K562 (cell line): ENCODE results near the gene LTO1. TPM values are rescaled to one million over a fixed set of nuclear protein-coding genes. Genes with fewer than 3 reads are reported as not detected.

Experiments used
- ATAC-seq: fragments of 200-7000 bp; cut with Tn5 transposase; 3 replicates; pipeline ENCODE4 v1.9.1; 2020; ENCODE audit warnings: moderate library complexity
- BruUV-seq: library from RNA; stranded (reverse); fragments of 400-500 nt; replicated peaks from 2 replicates; lab custom pipeline; 2021; lab: Mats Ljungman, UMichigan
- CTCF ChIA-PET: fragments of 300-600 bp; formaldehyde crosslinking; extraction: SDS; loops from one replicate; lab custom pipeline; 2021; ENCODE audit warnings: low intra/inter-chr PET ratio; lab: Yijun Ruan, JAX
- POLR2A ChIA-PET: fragments of 300-600, 350-650 bp; sonication (Branson Sonifier 250); formaldehyde crosslinking; extraction: SDS; loops from one replicate; lab custom pipeline; 2021; ENCODE audit warnings: antibody characterized with exemption, inconsistent platforms; lab: Yijun Ruan, JAX
- DNase-seq, 4 experiments: peaks; one replicate each; pipeline versions ENCODE4 v3.0.0 to v3.0.0-alpha.2; 2011 to 2018; ENCODE audit warnings: low spot score in 3 of 4, mixed read lengths in 3 of 4; ENCODE audit errors: extremely low read depth in 1 of 4
- FAIRE-seq: peaks from 2 replicates; lab custom pipeline; 2011; peaks lifted over from hg19 to GRCh38; lab: Jason Lieb, UNC
- H2AFZ ChIP-seq: 2 replicates; pipeline ENCODE4 v1.6.0; 2011; ENCODE audit warnings: low read depth, low read length, control low read depth, inconsistent platforms
- H3K27ac ChIP-seq: fragments of 200-600 bp; 3 replicates; pipeline ENCODE4 v1.8.0; 2011; ENCODE audit warnings: low read depth, mild to moderate bottlenecking, control low read depth, inconsistent platforms, low read length, moderate library complexity, mixed read lengths; ENCODE audit errors: extremely low read depth
- H3K27me3 ChIP-seq, 2 experiments: fragments of 300-600 bp in 1 of 2; 2 replicates in 1 of 2; 3 replicates in 1 of 2; pipeline versions ENCODE4 v1.6.0 to v1.8.0; 2011; ENCODE audit warnings: inconsistent platforms in 2 of 2, low read length in 2 of 2, mild to moderate bottlenecking in 1 of 2, mixed read lengths in 1 of 2, moderate library complexity in 1 of 2; ENCODE audit not compliant: control insufficient read depth in 2 of 2, insufficient read depth in 2 of 2
- H3K36me3 ChIP-seq: fragments of 300-600 bp; 3 replicates; pipeline ENCODE4 v1.8.0; 2011; ENCODE audit warnings: mild to moderate bottlenecking, low read length, inconsistent platforms; ENCODE audit not compliant: control insufficient read depth, insufficient read depth
- H3K4me1 ChIP-seq, 2 experiments: fragments of 200-600 bp in 1 of 2; replicated peaks in 1 of 2; 2 replicates in 1 of 2; 3 replicates in 1 of 2; pipeline versions ENCODE4 v1.5.1 to v1.8.0; 2011; ENCODE audit warnings: inconsistent platforms in 2 of 2, low read length in 2 of 2, mild to moderate bottlenecking in 1 of 2, mixed read lengths in 1 of 2, moderate library complexity in 1 of 2; ENCODE audit not compliant: control insufficient read depth in 2 of 2, insufficient read depth in 2 of 2
- H3K4me2 ChIP-seq: 2 replicates; pipeline ENCODE4 v1.6.1; 2011; ENCODE audit warnings: low read length, control low read depth, inconsistent platforms, mixed read lengths; ENCODE audit not compliant: insufficient read depth
- H3K4me3 ChIP-seq: fragments of 200-600 bp; sonication (generic), shearing (Covaris generic); 2 replicates; pipeline ENCODE4 v1.5.1; 2016; ENCODE audit warnings: control low read depth, inconsistent platforms
- H3K79me2 ChIP-seq: fragments of 200-600 bp; 3 replicates; pipeline ENCODE4 v1.8.0; 2011; ENCODE audit warnings: low read length, inconsistent platforms; ENCODE audit not compliant: control insufficient read depth, insufficient read depth
- H3K9ac ChIP-seq, 2 experiments: 2 replicates each; pipeline versions ENCODE4 v1.6.0 to v1.6.1; 2011; ENCODE audit warnings: low read depth in 2 of 2, low read length in 2 of 2, control low read depth in 1 of 2, inconsistent platforms in 1 of 2, mild to moderate bottlenecking in 1 of 2, mixed read lengths in 1 of 2; ENCODE audit not compliant: insufficient read depth in 1 of 2
- H3K9me1 ChIP-seq: one replicate; pipeline ENCODE4 v1.6.0; 2011; ENCODE audit warnings: inconsistent platforms, mild to moderate bottlenecking, low read length, moderate library complexity; ENCODE audit not compliant: control insufficient read depth, insufficient read depth
- H3K9me3 ChIP-seq: replicated peaks from 2 replicates; pipeline ENCODE4 v1.5.1; 2011; ENCODE audit warnings: low read depth, low read length, inconsistent platforms; ENCODE audit not compliant: control insufficient read depth, insufficient read depth
- H4K20me1 ChIP-seq: replicated peaks from 2 replicates; pipeline ENCODE4 v1.6.1; 2011; ENCODE audit warnings: low read length, inconsistent platforms, mixed read lengths; ENCODE audit not compliant: control insufficient read depth, insufficient read depth
- CBFA2T2 ChIP-seq: fragments of 450-650 bp; conservative IDR thresholded peaks from 2 replicates; pipeline ENCODE4 v1.6.1; 2017; ENCODE audit warnings: mild to moderate bottlenecking
- FOXO4 ChIP-seq: fragments of 450-650 bp; formaldehyde crosslinking; IDR thresholded peaks from 2 replicates; pipeline ENCODE4 v1.4.0; 2020; ENCODE audit warnings: mild to moderate bottlenecking, moderate library complexity
- GATA2 ChIP-seq: sonication (generic); formaldehyde crosslinking; IDR thresholded peaks from 2 replicates; pipeline ENCODE4 v1.4.0; 2020; ENCODE audit warnings: mild to moderate bottlenecking, missing genetic modification reagents
- HDAC2 ChIP-seq: fragments of 450-650 bp; IDR thresholded peaks from 2 replicates; pipeline ENCODE4 v1.6.1; 2016; ENCODE audit warnings: mild to moderate bottlenecking
- NFE2 ChIP-seq: IDR thresholded peaks from 2 replicates; pipeline ENCODE4 v1.6.1; 2014; ENCODE audit warnings: antibody characterized with exemption, low read depth
- PCBP1 ChIP-seq: fragments of 200-400 bp; formaldehyde crosslinking; IDR thresholded peaks from 2 replicates; pipeline ENCODE4 v1.6.1; 2018; ENCODE audit warnings: mild to moderate bottlenecking, low read depth, low read length; ENCODE audit not compliant: poor library complexity, severe bottlenecking
- PURB ChIP-seq: sonication (generic); formaldehyde crosslinking; IDR thresholded peaks from 2 replicates; pipeline ENCODE4 v1.9.0; 2021; ENCODE audit warnings: low read depth, mild to moderate bottlenecking, missing genetic modification reagents
- SMAD4 ChIP-seq: fragments of 250-450 bp; sonication (Bioruptor Pico); conservative IDR thresholded peaks from 2 replicates; pipeline ENCODE4 v1.8.0; 2021; ENCODE audit warnings: inconsistent platforms, mild to moderate bottlenecking, moderate library complexity
- SRSF7 ChIP-seq: fragments of 200-400 bp; formaldehyde crosslinking; optimal IDR thresholded peaks from 2 replicates; pipeline ENCODE3; 2017; ENCODE audit warnings: mild to moderate bottlenecking, low read depth, low read length
- TRIM24 ChIP-seq, 2 experiments: fragments of 450-650 bp; IDR thresholded peaks; 2 replicates each; pipeline ENCODE4 v1.6.1; 2016
- ZBTB40 ChIP-seq, 2 experiments: fragments of 450-650 bp in 1 of 2; sonication (generic) in 1 of 2; formaldehyde crosslinking in 1 of 2; IDR thresholded peaks; 2 replicates each; pipeline versions ENCODE4 v1.7.1 to v1.9.0; 2016 to 2022; ENCODE audit warnings: inconsistent platforms in 1 of 2, mild to moderate bottlenecking in 1 of 2, missing genetic modification reagents in 1 of 2
- WGBS: fragments of 100-300 bp; shearing (Covaris generic); methylation state at CpG from one replicate; pipeline ENCODE4 v1.1.6; 2016; ENCODE audit warnings: low coverage, mixed read lengths; ENCODE audit not compliant: insufficient coverage; ENCODE audit errors: missing lambda C conversion rate; 5-methylcytosine and 5-hydroxymethylcytosine counted together
- in situ Hi-C: fragments of 300-500 bp; cut with MboI; formaldehyde crosslinking; loops from 4 replicates; pipeline ENCODE4 v1.15.0; 2018; ENCODE audit warnings: inconsistent platforms, mixed read lengths
- intact Hi-C: fragments of 100-400 bp; cut with micrococcal nuclease; formaldehyde crosslinking; loops from 2 replicates; pipeline ENCODE4 v1.14.2; 2022
- polyA plus RNA-seq, 8 experiments: library from polyadenylated mRNA; depleted of rRNA in 4 of 8; stranded (reverse) in 5 of 8; unstranded in 3 of 8; fragments of >200 nt; fragmentation: Nextera tagmentation in 2 of 8; fragmentation: Illumina TruSeq in 1 of 8; extraction: Ambion mirVana in 2 of 8; extraction: Trizol in 1 of 8; gene quantifications; 2 replicates each; pipeline versions ENCODE4 v1.2.1 to v1.2.3, GENCODE V29; 2011 to 2014; ENCODE audit warnings: inconsistent platforms in 1 of 8, missing spikeins in 1 of 8
- total RNA-seq, 7 experiments: library from RNA; depleted of rRNA in 6 of 7; stranded (reverse); fragments of >200 nt in 6 of 7; fragmentation: Illumina TruSeq in 2 of 7; extraction: Trizol in 2 of 7; gene quantifications; 2 replicates each; pipeline versions ENCODE4 v1.2.1 to v1.2.3, GENCODE V29; 2011 to 2021; ENCODE audit warnings: low replicate concordance in 1 of 7

The LTO1 gene
- total and polyA plus RNA-seq, 9 of the 15 experiments (the other 6 are each of a cell fraction or from before 2014, with no cell fraction given): 2.6 to 43.4 (median 19.1) TPM

- no peak overlapping the region for H2AFZ ChIP-seq
- WGBS: 21% methylated on average over 5 of the region's 5 CpGs
- CTCF ChIA-PET: no interaction called here
- peak; percentile 52 to 86; a peak in 3 of 4 replicates for TF ChIP-seq TRIM24 (IDR thresholded peaks at IDR 0.05)
- TF ChIP-seq SMAD4 (CRISPR knock-in tag): no peak
- TF ChIP-seq SRSF7: no peak
- peak; percentile 72 for TF ChIP-seq NFE2
- TF ChIP-seq ZBTB40 (IDR thresholded peaks at IDR 0.05): peak; percentile 44; the same call in 1 of the 2 replicates
- no peak for TF ChIP-seq ZBTB40 (CRISPR knock-in tag; IDR thresholded peaks at IDR 0.05)
- no peak for TF ChIP-seq GATA2 (CRISPR knock-in tag)
- peak; percentile 49; the same call in 1 of the 2 replicates for TF ChIP-seq CBFA2T2
- TF ChIP-seq FOXO4 (CRISPR knock-in tag): no peak
- TF ChIP-seq PURB (CRISPR knock-in tag): no peak
- no peak for TF ChIP-seq PCBP1
- TF ChIP-seq HDAC2: no peak
These were observed 14.5 kb upstream of the LTO1 start for GRCh38 chr11:69689484-69690319.

More at GRCh38 chr11:69689484-69690319, 14.5 kb upstream of the LTO1 start:
- Histone ChIP-seq H4K20me1 (no peaks in the 10 kb centered on the region), H3K4me3 (no peak overlapping the region), H3K9me3 (no peaks in the 10 kb centered on the region), H3K79me2 (no peaks in the 10 kb centered on the region), H3K36me3 (no peaks in the 10 kb centered on the region), H3K27me3 (peaks cover 7 to 12% of the 10 kb centered on the region in 2 experiments; a peak in 3 of 5 replicates), H3K9me1 (no peaks in the 10 kb centered on the region), H3K9ac (no peak overlapping the region), H3K4me1 (peaks cover 3 to 13% of the 10 kb centered on the region in 2 experiments; a peak in 4 of 5 replicates), H3K27ac (no peak overlapping the region), H3K4me2 (no peak overlapping the region)
- intact Hi-C loops (loop anchor here (5.0 kb wide), 2 partner anchors 153 to 508 kb away; no protein-coding TSS in a partner anchor), in situ Hi-C loops (loop anchor here (5.0 to 10.0 kb wide), 3 partner anchors 108 to 508 kb away; no protein-coding TSS in a partner anchor)
- POLR2A ChIA-PET: interaction anchor here (0.6 kb wide), 1 partner anchor 44 kb away, joined by 3 read pairs; no protein-coding TSS in a partner anchor
- BruUV-seq: no TSS peak
- ATAC-seq: no peak
- FAIRE-seq: no peak
- no peak for DNase-seq
